AG08395 (cell line): ENCODE data around the gene IBA57.
"Not testable (repeated sequence)": the region's sequence is repeated elsewhere in the genome, so short reads cannot be mapped to it uniquely, and the experiment has no call there.

ENCODE experiments used
- DNase-seq: peaks from one replicate; pipeline ENCODE4 v3.0.0; 2012; ENCODE audit warnings: mixed read lengths, low spot score

The IBA57 gene

GRCh38 chr1:228172591-228173527 lies 7.3 kb downstream of the IBA57 start:
- DNase-seq = no peak

- DNase-seq = not testable (repeated sequence)
These were observed 8.2 kb downstream of the IBA57 start for GRCh38 chr1:228173528-228174481.

- DNase-seq = no peak
These were observed 9.1 kb downstream of the IBA57 start for GRCh38 chr1:228174482-228175315.

- DNase-seq = no peak
These were observed 9.9 kb downstream of the IBA57 start for GRCh38 chr1:228175316-228176023.

GRCh38 chr1:228176024-228176395 lies 10.4 kb downstream of the IBA57 start:
- DNase-seq = no peak

GRCh38 chr1:228176461-228177182 lies 11.0 kb downstream of the IBA57 start:
- no peak for DNase-seq

GRCh38 chr1:228177183-228177475 lies 11.5 kb downstream of the IBA57 start:
- DNase-seq = no peak

GRCh38 chr1:228177721-228178710 lies 12.4 kb downstream of the IBA57 start:
- DNase-seq = no peak

- DNase-seq = no peak
These were observed 13.4 kb downstream of the IBA57 start for GRCh38 chr1:228178737-228179684.

GRCh38 chr1:228180271-228180958 lies 14.8 kb downstream of the IBA57 start:
- DNase-seq = no peak

- DNase-seq = no peak
These were observed 15.5 kb downstream of the IBA57 start for GRCh38 chr1:228180959-228181644.

- no peak for DNase-seq
These were observed 16.0 kb downstream of the IBA57 start for GRCh38 chr1:228181645-228182034.

GRCh38 chr1:228182296-228183030 lies 16.9 kb downstream of the IBA57 start:
- DNase-seq = no peak

- no peak for DNase-seq
These were observed 18.5 kb downstream of the IBA57 start for GRCh38 chr1:228184152-228184551.

- no peak for DNase-seq
These were observed 20.0 kb downstream of the IBA57 start for GRCh38 chr1:228185641-228185965.

- DNase-seq = not testable (repeated sequence)
These were observed 22.6 kb downstream of the IBA57 start for GRCh38 chr1:228188249-228188648.

GRCh38 chr1:228190182-228190581 lies 24.6 kb downstream of the IBA57 start:
- DNase-seq = no peak
